Middle frontal gyrus (tissue), 1 donor: ENCODE data around the gene NAA20.

Experiments used
- DNase-seq: peaks from one replicate; pipeline ENCODE4 v3.0.0-alpha.2; 2015; ENCODE audit warnings: low spot score; ENCODE audit errors: extremely low spot score

NAA20 gene

GRCh38 chr20:20018366-20018765, 1.2 kb downstream of the NAA20 start:
- DNase-seq: no peak

DNA sequence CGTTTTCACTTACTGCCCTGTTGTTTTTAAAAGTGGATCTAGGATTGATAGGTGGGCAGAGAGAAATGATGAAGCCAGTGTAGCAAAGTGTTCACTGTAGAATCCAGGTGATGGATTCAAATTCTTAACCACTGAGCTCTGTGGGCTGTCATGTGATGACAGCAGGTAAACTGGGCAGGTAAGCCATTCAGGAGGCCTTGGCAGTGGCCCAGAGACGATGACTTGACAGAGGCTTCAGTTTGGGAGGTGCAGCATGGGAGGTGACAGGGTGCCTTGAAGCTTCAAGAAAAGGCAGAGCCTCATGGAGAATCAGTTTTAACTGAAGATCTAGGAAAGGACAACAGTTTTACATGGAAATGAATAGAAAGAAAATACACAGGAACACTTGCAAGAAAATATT, 2.0 kb downstream of the NAA20 start:
- DNase-seq: no peak

GRCh38 chr20:20020908-20021307, 3.7 kb downstream of the NAA20 start:
- no peak for DNase-seq

DNA sequence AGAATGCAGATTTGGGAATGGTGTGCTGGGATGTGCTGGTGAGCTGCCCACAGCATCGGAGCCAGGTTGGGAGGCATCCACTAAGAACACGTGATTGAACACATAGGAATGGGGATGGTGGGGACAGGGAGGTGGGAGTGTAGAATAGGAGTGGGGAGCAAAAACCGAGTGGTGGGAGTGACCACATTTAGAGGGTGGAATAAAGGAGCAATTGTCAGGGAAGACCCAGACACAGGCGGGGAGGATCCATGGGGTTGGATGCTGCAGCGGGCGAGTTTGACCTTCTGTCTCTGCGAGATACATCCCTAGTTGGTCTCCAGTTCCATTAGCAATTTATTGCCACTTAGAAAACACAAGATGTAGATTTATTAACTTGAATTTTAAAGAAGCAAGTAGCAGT, 4.7 kb downstream of the NAA20 start:
- DNase-seq: no peak

DNA sequence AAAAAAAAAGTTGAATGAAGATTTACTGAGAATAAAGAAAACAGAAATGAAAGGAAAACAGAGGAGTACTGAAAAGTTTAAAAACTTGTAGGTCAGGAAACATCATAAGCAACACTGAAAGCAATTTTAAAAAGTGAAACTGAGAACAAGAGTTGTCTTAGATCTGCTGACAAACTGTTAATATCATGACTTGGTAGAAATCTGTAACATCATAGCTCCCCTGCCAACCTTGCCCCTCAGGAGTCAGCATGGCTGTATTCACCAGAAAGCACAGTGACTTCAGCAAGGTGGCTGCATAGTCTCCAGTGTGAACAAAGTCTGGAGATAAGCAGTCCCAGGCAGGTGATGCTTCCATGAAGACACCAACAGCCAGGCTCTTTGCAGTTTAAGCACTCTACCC, 5.3 kb downstream of the NAA20 start:
- no peak for DNase-seq

DNA sequence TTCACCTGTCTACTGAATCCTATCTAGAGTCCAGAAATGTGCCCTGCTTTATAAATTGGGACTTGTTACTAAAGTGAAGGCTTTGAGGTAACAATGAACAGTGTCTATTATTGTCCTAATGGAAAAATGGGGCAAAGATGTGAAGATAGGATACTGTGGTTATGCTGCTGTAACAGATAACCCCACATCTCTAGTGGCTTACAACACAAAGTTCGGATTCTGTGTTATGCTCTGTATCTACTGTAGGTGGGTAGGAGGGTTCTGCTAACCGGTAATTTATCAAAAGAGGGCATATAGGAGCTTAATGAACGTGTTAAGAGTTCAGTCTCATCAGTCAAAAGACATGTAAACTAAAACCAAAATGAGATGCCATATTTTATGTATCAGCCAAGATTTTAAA, 6.2 kb downstream of the NAA20 start:
- no peak for DNase-seq

- DNase-seq: no peak
These were observed 7.8 kb downstream of the NAA20 start for GRCh38 chr20:20024942-20025341.

DNA sequence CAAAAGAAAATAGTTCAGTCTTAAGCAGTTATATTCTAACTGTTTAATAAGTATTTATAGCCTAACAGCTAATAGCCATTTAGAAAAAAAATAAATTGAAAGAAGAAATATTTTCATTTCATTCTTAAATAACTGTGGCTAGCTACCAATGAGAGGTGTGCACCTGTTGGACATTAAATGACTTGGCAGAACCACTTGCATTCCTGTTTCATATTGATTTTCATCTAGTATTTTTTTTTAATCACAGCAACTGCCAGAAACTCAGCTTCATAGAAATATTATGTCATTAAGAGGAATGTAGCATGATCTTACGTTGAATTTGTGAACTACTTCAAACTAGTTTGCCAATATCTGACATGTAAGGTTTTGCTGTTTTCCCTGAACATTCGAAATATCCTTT, 10.1 kb downstream of the NAA20 start:
- DNase-seq: no peak

DNA sequence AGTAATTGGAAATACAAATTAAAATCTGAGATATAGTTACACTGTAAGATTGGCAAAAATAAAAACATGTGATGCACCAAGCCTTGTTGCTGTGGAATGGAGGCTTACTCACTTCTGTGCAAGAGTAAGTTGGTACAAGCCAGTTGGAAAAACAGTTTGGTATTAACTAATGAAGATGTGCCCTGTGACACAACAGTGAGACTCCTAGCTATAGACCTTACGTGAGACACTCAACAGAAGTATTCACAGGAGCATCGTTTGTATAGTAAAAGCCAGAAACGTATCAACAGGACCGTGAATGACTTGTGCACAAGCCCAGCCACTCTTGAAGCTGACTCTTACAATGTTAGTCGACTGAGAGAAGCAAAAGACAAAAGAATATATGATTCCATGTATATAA, 14.6 kb downstream of the NAA20 start:
- no peak for DNase-seq

DNA sequence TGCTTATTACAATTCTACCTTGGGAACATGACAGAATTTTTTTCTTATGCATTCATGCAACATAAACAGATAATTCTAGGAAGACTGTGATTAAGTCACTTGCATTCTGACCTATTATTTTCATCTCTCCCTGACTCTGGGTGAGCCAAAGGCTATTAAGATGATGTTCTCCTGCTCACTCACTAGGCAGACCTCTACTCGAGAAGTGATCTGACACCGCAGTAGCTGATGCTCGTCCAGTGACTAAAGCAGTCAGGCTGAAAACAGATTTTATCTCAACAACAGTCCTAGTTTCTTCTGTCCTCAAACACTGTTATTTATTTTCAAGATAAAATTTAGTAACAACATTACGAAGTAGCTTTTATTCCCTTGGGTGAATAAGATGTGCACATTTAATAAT, 17.3 kb downstream of the NAA20 start:
- DNase-seq: no peak

DNA sequence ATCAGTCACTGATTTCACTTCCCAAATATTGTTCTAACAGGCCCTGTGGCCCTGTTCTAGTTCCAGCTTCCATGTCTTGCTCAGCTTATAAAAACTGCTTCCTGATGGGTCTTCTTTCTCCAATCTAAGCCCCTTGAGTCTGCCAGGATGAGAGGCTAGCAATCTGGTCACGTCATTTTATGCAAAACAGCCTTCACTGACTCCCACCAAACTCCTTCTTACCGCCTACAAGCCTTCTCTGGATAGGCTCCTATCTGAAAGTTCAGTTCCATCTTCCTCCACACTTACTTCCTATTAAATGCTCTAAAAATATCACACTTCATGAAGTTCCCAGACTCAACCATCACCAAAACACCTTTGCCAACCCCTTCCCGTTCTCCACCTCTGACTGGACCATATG, 19.6 kb downstream of the NAA20 start:
- no peak for DNase-seq

GRCh38 chr20:20037960-20038359, 20.8 kb downstream of the NAA20 start:
- no peak for DNase-seq

- no peak for DNase-seq
These were observed 21.4 kb downstream of the NAA20 start for GRCh38 chr20:20038586-20038985.

GRCh38 chr20:20039752-20040387, 22.7 kb downstream of the NAA20 start:
- DNase-seq: no peak

- no peak for DNase-seq
These were observed 34.6 kb downstream of the NAA20 start for GRCh38 chr20:20051767-20052073.

- peak; percentile 92 for DNase-seq
These were observed 35.2 kb downstream of the NAA20 start, which contains the start of the genes CFAP61 and CRNKL1 for GRCh38 chr20:20052074-20052970. TSS of gene CFAP61 (plus strand) at chr20:20052532. CDS start at chr20:20056654, 4,122 bp downstream. TSS of gene CRNKL1 (minus strand) at chr20:20052466. CDS start at chr20:20052342, 124 bp downstream.

DNA sequence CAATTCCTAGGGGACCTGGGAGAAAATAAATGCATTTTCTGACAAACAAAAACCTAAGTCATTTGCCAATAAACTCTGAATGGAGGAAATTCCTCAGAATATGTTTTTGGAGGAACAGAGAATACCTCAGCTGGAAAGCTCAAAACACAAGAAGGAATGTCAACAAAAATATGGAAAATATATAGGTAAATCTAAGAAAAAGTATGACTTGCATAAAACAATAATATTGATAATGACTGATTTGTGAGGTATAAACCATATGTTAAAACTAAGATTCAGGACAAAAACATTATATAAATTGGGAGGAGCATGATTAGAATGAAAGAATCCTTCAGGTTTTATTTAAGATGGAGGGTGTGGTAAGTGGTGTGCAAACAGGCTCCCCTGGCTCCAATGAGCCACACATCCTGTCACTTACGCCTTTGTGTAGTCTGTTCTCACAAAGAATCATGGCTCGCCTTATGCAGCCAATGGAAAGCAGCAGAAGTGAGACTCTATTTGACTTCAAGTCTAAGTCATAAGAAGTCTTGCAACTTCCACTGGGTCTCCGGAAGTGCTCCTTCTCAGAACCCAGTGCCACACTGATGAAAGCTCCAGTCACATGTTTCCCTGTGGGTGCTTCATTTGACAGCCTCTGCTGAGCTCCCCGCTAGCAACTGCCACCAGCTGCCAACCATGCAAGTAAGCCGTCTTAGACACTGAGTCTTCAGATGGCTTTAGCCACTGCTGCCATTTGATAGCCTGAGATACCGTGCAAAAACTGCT, 43.3 kb downstream of the NAA20 start:
- no peak for DNase-seq

- DNase-seq: no peak
These were observed 47.0 kb downstream of the NAA20 start for GRCh38 chr20:20063941-20064702.

DNA sequence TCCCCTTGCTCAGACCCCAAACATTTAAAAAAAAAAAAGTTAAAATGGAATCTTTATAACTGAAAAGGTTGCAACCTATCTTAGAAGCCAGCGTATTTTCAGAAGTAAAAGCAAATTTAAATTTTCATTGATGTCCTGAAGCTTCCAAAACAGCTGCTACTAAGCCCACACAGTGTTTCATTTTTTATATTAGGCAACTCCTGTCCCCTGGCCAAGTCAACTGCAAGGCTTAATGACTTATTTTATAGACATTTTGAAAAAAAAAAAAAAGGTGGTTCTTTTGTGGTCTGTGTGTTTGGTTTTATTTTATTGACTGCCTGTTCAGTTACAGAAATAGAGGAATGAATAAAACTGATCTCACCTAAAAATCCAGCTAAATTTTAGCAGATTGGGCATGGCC, 48.2 kb downstream of the NAA20 start:
- DNase-seq: no peak

DNA sequence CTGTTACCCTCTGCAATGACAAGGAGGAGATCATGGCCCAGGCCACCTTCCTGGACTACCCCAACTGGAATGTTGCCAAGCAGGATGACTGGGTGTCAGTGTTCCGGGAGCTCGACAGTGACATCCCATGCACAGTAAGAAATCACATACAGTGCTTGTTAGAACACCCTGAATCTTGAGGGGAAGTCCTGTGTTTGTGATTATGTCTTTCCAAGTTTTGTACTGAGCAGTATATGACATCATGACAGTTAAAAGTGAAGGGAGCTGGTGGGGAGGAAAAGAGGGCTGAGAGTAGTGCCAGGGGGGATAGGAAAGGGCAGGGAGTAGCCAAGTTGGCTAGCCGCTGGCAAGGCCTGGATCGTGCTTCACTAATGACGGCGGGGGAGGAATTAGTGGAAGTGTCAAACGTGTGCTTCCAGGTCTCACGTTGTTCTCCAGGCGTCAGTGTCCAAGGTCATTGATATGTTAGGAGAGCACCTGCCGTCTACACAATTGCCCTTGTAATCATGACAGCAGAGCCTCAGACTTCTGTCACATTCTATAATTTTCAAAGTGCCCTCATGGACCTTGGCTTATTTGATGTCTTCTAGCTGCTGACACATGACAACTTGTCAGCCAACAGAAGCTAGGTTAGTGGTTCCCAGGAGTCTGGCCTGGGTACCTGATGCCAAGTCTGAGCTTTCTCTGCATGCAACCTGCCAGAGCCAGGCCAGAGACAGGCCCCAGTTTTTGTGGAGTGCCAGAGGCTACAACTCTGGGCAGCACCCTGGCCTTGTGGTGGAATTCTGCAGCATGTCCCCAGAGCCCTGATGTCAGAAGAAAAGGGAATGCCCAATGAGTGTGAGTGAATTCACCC, 53.9 kb downstream of the NAA20 start:
- no peak for DNase-seq
